IMR-90 (cell line): ENCODE data around the gene TGFB3. TPM values are rescaled to one million over a fixed set of nuclear protein-coding genes. Genes with fewer than 3 reads are reported as not detected.

ENCODE experiments used
- ATAC-seq: fragments of 200-7000 bp; cut with Tn5 transposase; 2 replicates; pipeline ENCODE4 v1.9.1; 2020; ENCODE audit warnings: low read depth, mild to moderate bottlenecking, moderate library complexity
- BruUV-seq: library from RNA; stranded (reverse); fragments of 400-500 nt; replicated peaks from 2 replicates; lab custom pipeline; 2021; lab: Mats Ljungman, UMichigan
- CTCF ChIA-PET: fragments of 300-600 bp; formaldehyde crosslinking; extraction: SDS; loops from one replicate; lab custom pipeline; 2021; ENCODE audit warnings: antibody characterized with exemption; lab: Yijun Ruan, JAX
- POLR2A ChIA-PET: fragments of 300-600 bp; sonication (Branson Sonifier 250); formaldehyde crosslinking; loops from one replicate; lab custom pipeline; 2022; ENCODE audit warnings: antibody characterized with exemption; ENCODE audit not compliant: unreplicated experiment; lab: Charles Lee
- DNase-seq: peaks from one replicate; pipeline ENCODE4 v3.0.0; 2013
- H2AFZ ChIP-seq: replicated peaks from 2 replicates; pipeline ENCODE3; 2013; ENCODE audit warnings: low read length, mild to moderate bottlenecking; ENCODE audit not compliant: poor library complexity
- H2AK5ac ChIP-seq: 2 replicates; pipeline ENCODE4 v1.6.1; 2013; ENCODE audit warnings: low read depth, low read length, inconsistent platforms
- H2AK9ac ChIP-seq: replicated peaks from 2 replicates; pipeline ENCODE3; 2013; ENCODE audit warnings: mild to moderate bottlenecking, low read depth, low read length, moderate library complexity; ENCODE audit not compliant: poor library complexity
- H2BK120ac ChIP-seq: 2 replicates; pipeline ENCODE4 v1.6.1; 2013; ENCODE audit warnings: low read depth, low read length, inconsistent platforms
- H2BK15ac ChIP-seq: 3 replicates; pipeline ENCODE4 v1.6.1; 2013; ENCODE audit warnings: low read depth, low read length, inconsistent platforms
- H2BK20ac ChIP-seq: 2 replicates; pipeline ENCODE4 v1.6.1; 2013; ENCODE audit warnings: low read depth, mild to moderate bottlenecking, inconsistent platforms, low read length, moderate library complexity
- H2BK5ac ChIP-seq: 2 replicates; pipeline ENCODE4 v1.6.1; 2013; ENCODE audit warnings: mild to moderate bottlenecking, low read depth, low read length, inconsistent platforms; ENCODE audit not compliant: poor library complexity, severe bottlenecking
- H3K14ac ChIP-seq: replicated peaks from 2 replicates; pipeline ENCODE4 v1.6.1; 2013; ENCODE audit warnings: low read depth, low read length, inconsistent platforms
- H3K18ac ChIP-seq: 2 replicates; pipeline ENCODE4 v1.6.1; 2013; ENCODE audit warnings: low read depth, low read length, control low read depth
- H3K23ac ChIP-seq: 2 replicates; pipeline ENCODE4 v1.6.1; 2013; ENCODE audit warnings: low read depth, low read length, inconsistent platforms
- H3K27ac ChIP-seq: 2 replicates; pipeline ENCODE4 v1.5.1; 2013; ENCODE audit warnings: mild to moderate bottlenecking, control low read depth, low read length; ENCODE audit not compliant: insufficient read depth
- H3K27me3 ChIP-seq: 2 replicates; pipeline ENCODE4 v1.6.1; 2013; ENCODE audit warnings: low read length; ENCODE audit not compliant: control insufficient read depth, insufficient read depth
- H3K36me3 ChIP-seq: 2 replicates; pipeline ENCODE4 v1.6.1; 2013; ENCODE audit warnings: low read length, mixed read lengths; ENCODE audit not compliant: control insufficient read depth, insufficient read depth
- H3K4ac ChIP-seq: 2 replicates; pipeline ENCODE4 v1.6.1; 2013; ENCODE audit warnings: low read depth, low read length, inconsistent platforms
- H3K4me1 ChIP-seq: 2 replicates; pipeline ENCODE4 v1.6.1; 2013; ENCODE audit warnings: low read length, mixed read lengths; ENCODE audit not compliant: control insufficient read depth, insufficient read depth
- H3K4me2 ChIP-seq: 2 replicates; pipeline ENCODE4 v1.6.1; 2013; ENCODE audit warnings: low read depth, mild to moderate bottlenecking, control low read depth, low read length, moderate library complexity
- H3K4me3 ChIP-seq: 2 replicates; pipeline ENCODE4 v1.5.1; 2013; ENCODE audit warnings: low read depth, mild to moderate bottlenecking, control low read depth, low read length, moderate library complexity; ENCODE audit not compliant: insufficient read depth
- H3K56ac ChIP-seq: 2 replicates; pipeline ENCODE4 v1.6.1; 2013; ENCODE audit warnings: low read length, inconsistent platforms; ENCODE audit not compliant: insufficient read depth; ENCODE audit errors: extremely low read depth
- H3K79me1 ChIP-seq, 2 experiments: 2 replicates each; pipeline ENCODE4 v1.6.1; 2013; ENCODE audit warnings: low read length in 2 of 2, inconsistent platforms in 1 of 2, low read depth in 1 of 2
- H3K9ac ChIP-seq: 2 replicates; pipeline ENCODE4 v1.6.1; 2013; ENCODE audit warnings: low read depth, low read length, control low read depth
- H3K9me1 ChIP-seq: 2 replicates; pipeline ENCODE4 v1.6.1; 2013; ENCODE audit warnings: low read length, inconsistent platforms; ENCODE audit not compliant: insufficient read depth
- H3K9me3 ChIP-seq: 2 replicates; pipeline ENCODE4 v1.6.1; 2013; ENCODE audit warnings: low read length; ENCODE audit not compliant: control insufficient read depth, insufficient read depth
- H4K20me1 ChIP-seq: 2 replicates; pipeline ENCODE4 v1.6.1; 2013; ENCODE audit warnings: low read length, inconsistent platforms; ENCODE audit not compliant: insufficient read depth
- H4K5ac ChIP-seq: 2 replicates; pipeline ENCODE4 v1.6.1; 2013; ENCODE audit warnings: mild to moderate bottlenecking, low read depth, low read length, control low read depth
- H4K8ac ChIP-seq, 2 experiments: 2 replicates each; pipeline ENCODE4 v1.6.1; 2013; ENCODE audit warnings: low read depth in 2 of 2, low read length in 2 of 2, control low read depth in 1 of 2, inconsistent platforms in 1 of 2
- H4K91ac ChIP-seq: 2 replicates; pipeline ENCODE4 v1.6.1; 2013; ENCODE audit warnings: low read depth, low read length, inconsistent platforms; ENCODE audit not compliant: insufficient read depth
- BHLHE40 ChIP-seq: fragments of 150-350 bp; IDR thresholded peaks from 2 replicates; pipeline ENCODE4 v1.6.1; 2016; ENCODE audit warnings: mild to moderate bottlenecking, low read depth, low read length
- CHD1 ChIP-seq: IDR thresholded peaks from 2 replicates; pipeline ENCODE4 v1.6.1; 2012; ENCODE audit warnings: low read depth, low read length, improper control_type of control experiment
- FOS ChIP-seq: fragments of 150-350 bp; IDR thresholded peaks from 2 replicates; pipeline ENCODE4 v1.6.1; 2016; ENCODE audit warnings: low read depth, low read length
- MXI1 ChIP-seq: IDR thresholded peaks from 2 replicates; pipeline ENCODE4 v1.6.1; 2012; ENCODE audit warnings: low read depth, mild to moderate bottlenecking, low read length, moderate library complexity, borderline replicate concordance
- POLR2A ChIP-seq: IDR thresholded peaks from 2 replicates; pipeline ENCODE4 v1.6.1; 2012; ENCODE audit warnings: mild to moderate bottlenecking, low read depth, low read length
- RAD21 ChIP-seq: IDR thresholded peaks from 2 replicates; pipeline ENCODE4 v1.6.1; 2012; ENCODE audit warnings: low read length, improper control_type of control experiment
- RCOR1 ChIP-seq: IDR thresholded peaks from 2 replicates; pipeline ENCODE4 v1.6.1; 2012; ENCODE audit warnings: mild to moderate bottlenecking, low read length, improper control_type of control experiment; ENCODE audit not compliant: insufficient replicate concordance
- SMC3 ChIP-seq: fragments of 150-350 bp; IDR thresholded peaks from 2 replicates; pipeline ENCODE4 v1.6.1; 2016; ENCODE audit warnings: low read depth, mild to moderate bottlenecking, antibody characterized with exemption, low read length, moderate library complexity
- WGBS, 2 experiments: methylation state at CpG; one replicate each; pipeline versions ENCODE4 v1.1.5 to v1.1.7; 2013; ENCODE audit warnings: missing lambda C conversion rate in 2 of 2; ENCODE audit not compliant: insufficient read length in 1 of 2; ENCODE audit errors: extremely low coverage in 2 of 2; 5-methylcytosine and 5-hydroxymethylcytosine counted together
- dilution Hi-C: fragments of 300-500 bp; cut with HindIII; formaldehyde crosslinking; loops from one replicate; pipeline ENCODE4 v1.14.3; 2018; ENCODE audit warnings: low sequenced_read_pairs; ENCODE audit not compliant: unreplicated experiment
- in situ Hi-C: fragments of 300-500 bp; cut with MboI; formaldehyde crosslinking; loops from 3 replicates; pipeline ENCODE4 v1.14.3; 2019; ENCODE audit warnings: low sequenced_read_pairs, inconsistent platforms, mixed read lengths
- intact Hi-C: fragments of 100-400 bp; cut with micrococcal nuclease; formaldehyde crosslinking; loops from 2 replicates; pipeline ENCODE4 v1.10.0; 2022
- polyA plus RNA-seq, 3 experiments: library from polyadenylated mRNA; depleted of rRNA; stranded (reverse); fragments of >200 nt; gene quantifications; 2 replicates each; pipeline ENCODE4 v1.2.3, GENCODE V29; 2012; ENCODE audit warnings: low replicate concordance in 1 of 3
- total RNA-seq: library from RNA; depleted of rRNA; stranded (reverse); fragments of >200 nt; gene quantifications from 2 replicates; pipeline ENCODE4 v1.2.3, GENCODE V29; 2012
- TF ChIP-seq, protein P1 (sequence below): conservative IDR thresholded peaks from 2 replicates; pipeline ENCODE4 v1.5.1; 2012; ENCODE audit warnings: mild to moderate bottlenecking, low read depth, low read length, improper control_type of control experiment
- TF ChIP-seq, protein P2 (sequence below): fragments of 150-350 bp; IDR thresholded peaks from 2 replicates; pipeline ENCODE4 v1.6.1; 2016; ENCODE audit warnings: low read depth, mild to moderate bottlenecking, low read length, moderate library complexity, borderline replicate concordance
- TF ChIP-seq, protein P3 (sequence below): fragments of 150-350 bp; IDR thresholded peaks from 2 replicates; pipeline ENCODE4 v1.6.1; 2017; ENCODE audit warnings: mild to moderate bottlenecking, antibody characterized with exemption, low read length, low read depth

Gene TGFB3
- total and polyA plus RNA-seq, 2 of the 4 experiments (the other 2 are of a cell fraction), result 2.2 to 4.3 TPM

DNA sequence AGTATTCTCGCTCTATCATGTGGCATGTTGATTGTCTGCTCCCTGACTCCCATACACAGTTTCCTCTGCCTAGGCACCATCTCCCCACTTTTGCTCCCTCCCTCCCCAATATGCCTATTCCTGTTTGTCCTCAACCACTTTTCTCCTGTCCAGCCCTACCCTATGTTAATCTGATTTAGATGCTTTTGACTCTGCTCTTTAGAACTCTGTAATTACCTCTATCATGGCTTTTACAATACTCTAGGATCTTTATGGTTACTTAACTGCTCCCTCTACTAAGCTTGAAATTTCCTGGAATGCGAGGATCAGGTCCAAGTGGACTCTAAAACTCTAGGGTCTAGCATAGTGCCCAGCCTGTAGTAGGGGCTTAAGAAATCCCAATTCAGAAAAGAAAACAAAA is 68.6 kb downstream of the TGFB3 start:
- no peaks in the 10 kb centered on the region for H3K4me1 ChIP-seq
- H3K27ac ChIP-seq, result no peak overlapping the region
- H2AK5ac ChIP-seq, result no peak overlapping the region
- POLR2A ChIA-PET, result no interaction called here
- H2BK5ac ChIP-seq, result no peak overlapping the region
- no peak overlapping the region for H3K14ac ChIP-seq
- H2AK9ac ChIP-seq, result no peak overlapping the region
- no peak overlapping the region for H4K8ac ChIP-seq
- no TSS peak for BruUV-seq
- TF ChIP-seq CHD1 (no peak), RCOR1 (no peak), RAD21 (no peak), POLR2A (no peak), FOS (no peak), SMC3 (no peak), BHLHE40 (no peak), MXI1 (no peak)
- TF ChIP-seq, protein P1, sequence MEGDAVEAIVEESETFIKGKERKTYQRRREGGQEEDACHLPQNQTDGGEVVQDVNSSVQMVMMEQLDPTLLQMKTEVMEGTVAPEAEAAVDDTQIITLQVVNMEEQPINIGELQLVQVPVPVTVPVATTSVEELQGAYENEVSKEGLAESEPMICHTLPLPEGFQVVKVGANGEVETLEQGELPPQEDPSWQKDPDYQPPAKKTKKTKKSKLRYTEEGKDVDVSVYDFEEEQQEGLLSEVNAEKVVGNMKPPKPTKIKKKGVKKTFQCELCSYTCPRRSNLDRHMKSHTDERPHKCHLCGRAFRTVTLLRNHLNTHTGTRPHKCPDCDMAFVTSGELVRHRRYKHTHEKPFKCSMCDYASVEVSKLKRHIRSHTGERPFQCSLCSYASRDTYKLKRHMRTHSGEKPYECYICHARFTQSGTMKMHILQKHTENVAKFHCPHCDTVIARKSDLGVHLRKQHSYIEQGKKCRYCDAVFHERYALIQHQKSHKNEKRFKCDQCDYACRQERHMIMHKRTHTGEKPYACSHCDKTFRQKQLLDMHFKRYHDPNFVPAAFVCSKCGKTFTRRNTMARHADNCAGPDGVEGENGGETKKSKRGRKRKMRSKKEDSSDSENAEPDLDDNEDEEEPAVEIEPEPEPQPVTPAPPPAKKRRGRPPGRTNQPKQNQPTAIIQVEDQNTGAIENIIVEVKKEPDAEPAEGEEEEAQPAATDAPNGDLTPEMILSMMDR, result no peak
- TF ChIP-seq, protein P2, sequence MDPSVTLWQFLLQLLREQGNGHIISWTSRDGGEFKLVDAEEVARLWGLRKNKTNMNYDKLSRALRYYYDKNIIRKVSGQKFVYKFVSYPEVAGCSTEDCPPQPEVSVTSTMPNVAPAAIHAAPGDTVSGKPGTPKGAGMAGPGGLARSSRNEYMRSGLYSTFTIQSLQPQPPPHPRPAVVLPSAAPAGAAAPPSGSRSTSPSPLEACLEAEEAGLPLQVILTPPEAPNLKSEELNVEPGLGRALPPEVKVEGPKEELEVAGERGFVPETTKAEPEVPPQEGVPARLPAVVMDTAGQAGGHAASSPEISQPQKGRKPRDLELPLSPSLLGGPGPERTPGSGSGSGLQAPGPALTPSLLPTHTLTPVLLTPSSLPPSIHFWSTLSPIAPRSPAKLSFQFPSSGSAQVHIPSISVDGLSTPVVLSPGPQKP, result no peak
- TF ChIP-seq, protein P3, sequence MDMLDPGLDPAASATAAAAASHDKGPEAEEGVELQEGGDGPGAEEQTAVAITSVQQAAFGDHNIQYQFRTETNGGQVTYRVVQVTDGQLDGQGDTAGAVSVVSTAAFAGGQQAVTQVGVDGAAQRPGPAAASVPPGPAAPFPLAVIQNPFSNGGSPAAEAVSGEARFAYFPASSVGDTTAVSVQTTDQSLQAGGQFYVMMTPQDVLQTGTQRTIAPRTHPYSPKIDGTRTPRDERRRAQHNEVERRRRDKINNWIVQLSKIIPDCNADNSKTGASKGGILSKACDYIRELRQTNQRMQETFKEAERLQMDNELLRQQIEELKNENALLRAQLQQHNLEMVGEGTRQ, result no peak
- H4K20me1 ChIP-seq, result no peaks in the 10 kb centered on the region
- in situ Hi-C loops (no loop called here), dilution Hi-C loops (no loop called here), intact Hi-C loops (no loop called here)
- H4K5ac ChIP-seq, result no peak overlapping the region
- no peak overlapping the region for H2BK15ac ChIP-seq
- H3K23ac ChIP-seq, result no peak overlapping the region
- H3K9ac ChIP-seq, result no peak overlapping the region
- H3K36me3 ChIP-seq, result no peaks in the 10 kb centered on the region
- H2AFZ ChIP-seq, result no peak overlapping the region
- no peak overlapping the region for H3K4ac ChIP-seq
- ATAC-seq (no peak), DNase-seq (no peak)
- H3K18ac ChIP-seq, result no peak overlapping the region
- CTCF ChIA-PET, result no interaction called here
- H2BK20ac ChIP-seq, result no peak overlapping the region
- no peaks in the 10 kb centered on the region for H3K79me1 ChIP-seq
- WGBS, 2 experiments, result 100% methylated on average over 1 of the region's 2 CpGs; no CpG with 5 or more reads in 1 of the 2 experiments
- H4K91ac ChIP-seq, result no peak overlapping the region
- no peaks in the 10 kb centered on the region for H3K27me3 ChIP-seq
- no peaks in the 10 kb centered on the region for H3K9me1 ChIP-seq
- no peak overlapping the region for H2BK120ac ChIP-seq
- no peak overlapping the region for H3K4me2 ChIP-seq
- no peak overlapping the region; the same call in 1 of the 2 replicates for H3K56ac ChIP-seq
- no peak overlapping the region for H3K4me3 ChIP-seq
- H3K9me3 ChIP-seq, result no peaks in the 10 kb centered on the region
